ENCODE measurements around the gene NGEF. TPM values are rescaled to one million over a fixed set of nuclear protein-coding genes. Genes with fewer than 3 reads are reported as not detected.

Gene NGEF
- total RNA-seq, 2 experiments from 2014 or later: not detected

GRCh38 chr2:232871418-232871834 is 141.6 kb downstream of the NGEF start:
- TF ChIP-seq CTCF (IDR thresholded peaks at IDR 0.05): no peak
- no peaks in the 10 kb centered on the region for H3K9me3 Mint-ChIP-seq
- ChIA-PET POLR2A (no interaction called here), CTCF (no interaction called here)
- Histone ChIP-seq H3K27me3 (ENCODE audit: control insufficient read depth in 1 of 2, insufficient read depth in 2 of 2, low read length in 2 of 2) (peaks cover 15 to 20% of the 10 kb centered on the region in 2 experiments), H3K4me1 (ENCODE audit: insufficient read depth, low read length) (peaks cover 5% of the 10 kb centered on the region), H3K36me3 (ENCODE audit: insufficient read depth, low read length) (no peaks in the 10 kb centered on the region), H3K27ac (ENCODE audit: low read depth in 1 of 2, low read length in 2 of 2) (no peak overlapping the region), H3K4me3 (ENCODE audit: low read length) (no peak overlapping the region), H3K9me3 (ENCODE audit: control insufficient read depth in 1 of 2, insufficient read depth in 1 of 2, low read length in 2 of 2) (no peaks in the 10 kb centered on the region)
- H3K36me3 Mint-ChIP-seq (ENCODE audit: low read depth): no peaks in the 10 kb centered on the region
- no peak overlapping the region for H3K4me3 Mint-ChIP-seq
- intact Hi-C loops (cut with DNase I, micrococcal nuclease): no loop called here
- ATAC-seq (ENCODE audit: poor library complexity) (no peak), DNase-seq (no peak)
- H3K27ac Mint-ChIP-seq: no peak overlapping the region
- peaks cover 9% of the 10 kb centered on the region for H3K4me1 Mint-ChIP-seq (ENCODE audit: low read depth)
- H3K27me3 Mint-ChIP-seq: peaks cover 16% of the 10 kb centered on the region

- Histone ChIP-seq H3K27me3 (ENCODE audit: control insufficient read depth in 1 of 2, insufficient read depth in 2 of 2, low read length in 2 of 2) (peaks cover 15 to 20% of the 10 kb centered on the region in 2 experiments), H3K4me3 (ENCODE audit: low read length) (no peak overlapping the region), H3K27ac (ENCODE audit: low read depth in 1 of 2, low read length in 2 of 2) (no peak overlapping the region), H3K4me1 (ENCODE audit: insufficient read depth, low read length) (peaks cover 5% of the 10 kb centered on the region), H3K9me3 (ENCODE audit: control insufficient read depth in 1 of 2, insufficient read depth in 1 of 2, low read length in 2 of 2) (no peaks in the 10 kb centered on the region), H3K36me3 (ENCODE audit: insufficient read depth, low read length) (no peaks in the 10 kb centered on the region)
- DNase-seq (no peak), ATAC-seq (ENCODE audit: poor library complexity) (no peak)
- Mint-ChIP-seq H3K4me1 (ENCODE audit: low read depth) (peaks cover 9% of the 10 kb centered on the region), H3K9me3 (no peaks in the 10 kb centered on the region), H3K36me3 (ENCODE audit: low read depth) (no peaks in the 10 kb centered on the region), H3K27me3 (peaks cover 16% of the 10 kb centered on the region), H3K27ac (no peak overlapping the region), H3K4me3 (no peak overlapping the region)
- CTCF ChIA-PET: no interaction called here
- TF ChIP-seq CTCF (IDR thresholded peaks at IDR 0.05): no peak
- intact Hi-C loops (cut with DNase I, micrococcal nuclease): no loop called here
- POLR2A ChIA-PET: no interaction called here
Measured at GRCh38 chr2:232870766-232871371, 142.2 kb downstream of the NGEF start.

- H3K4me1 Mint-ChIP-seq (ENCODE audit: low read depth): peaks cover 3% of the 10 kb centered on the region
- ATAC-seq (ENCODE audit: poor library complexity) (no peak), DNase-seq (no peak)
- no peaks in the 10 kb centered on the region for H3K36me3 ChIP-seq (ENCODE audit: insufficient read depth, low read length)
- peaks cover 10% of the 10 kb centered on the region for H3K27me3 Mint-ChIP-seq
- TF ChIP-seq CTCF (IDR thresholded peaks at IDR 0.05): no peak
- peaks cover 11 to 13% of the 10 kb centered on the region in 2 experiments for H3K27me3 ChIP-seq (ENCODE audit: control insufficient read depth in 1 of 2, insufficient read depth in 2 of 2, low read length in 2 of 2)
- no peak within 1 kb of the TSS for H3K4me3 Mint-ChIP-seq
- ChIA-PET CTCF (no interaction called here), POLR2A (interaction anchor here (0.5 kb wide), 1 partner anchor 10 kb away, joined by 3 read pairs; no protein-coding TSS in a partner anchor)
- no peaks in the 10 kb centered on the region for H3K9me3 Mint-ChIP-seq
- H3K27ac Mint-ChIP-seq: no peak within 1 kb of the TSS
- no peak within 1 kb of the TSS for H3K4me3 ChIP-seq (ENCODE audit: low read length)
- no peaks in the 10 kb centered on the region for H3K36me3 Mint-ChIP-seq (ENCODE audit: low read depth)
- no peaks in the 10 kb centered on the region for H3K4me1 ChIP-seq (ENCODE audit: insufficient read depth, low read length)
- no peaks in the 10 kb centered on the region for H3K9me3 ChIP-seq (ENCODE audit: control insufficient read depth in 1 of 2, insufficient read depth in 1 of 2, low read length in 2 of 2)
- intact Hi-C loops (cut with DNase I, micrococcal nuclease): no loop called here
- H3K27ac ChIP-seq (ENCODE audit: low read depth in 1 of 2, low read length in 2 of 2): no peak within 1 kb of the TSS
Measured at GRCh38 chr2:232870018-232870765, 142.9 kb downstream of the NGEF start, which contains the start of gene SNORC. TSS of gene SNORC (plus strand) at chr2:232870264. CDS start at chr2:232870342, 78 bp downstream.

Measured in CD4-positive, alpha-beta T cell (primary cell).